Measurements from ENCODE around the gene C11orf52. TPM values are rescaled to one million over a fixed set of nuclear protein-coding genes. Genes with fewer than 3 reads are reported as not detected.

C11orf52 gene
- total and polyA plus RNA-seq, 2 of the 13 experiments (the other 11 are each of a cell fraction or from before 2014, with no cell fraction given), result 7.4 to 11.0 TPM

GRCh38 chr11:111926505-111927391 is 8.0 kb downstream of the C11orf52 start (continued):
- TF ChIP-seq ERF (CRISPR knock-in tag; IDR thresholded peaks at IDR 0.05) (peak; percentile 63), THAP11 (CRISPR knock-in tag; IDR thresholded peaks at IDR 0.05) (peak; percentile 60), SP140L (CRISPR knock-in tag; IDR thresholded peaks at IDR 0.05; ENCODE audit: borderline replicate concordance) (0 out of 2 replicates have a peak, but pooled peaks have one; percentile 62), MBD4 (IDR thresholded peaks at IDR 0.05; ENCODE audit: borderline replicate concordance, low read length) (no peak), REST (IDR thresholded peaks at IDR 0.05; ENCODE audit: borderline replicate concordance in 1 of 2, low read depth in 1 of 2, low read length in 2 of 2) (0 out of 4 replicates have a peak, but pooled peaks of 1 of the 2 experiments have one; percentile 40), ZNF318 (CRISPR knock-in tag; IDR thresholded peaks at IDR 0.05) (0 out of 2 replicates have a peak, but pooled peaks have one; percentile 63), CBX2 (IDR thresholded peaks at IDR 0.05; ENCODE audit: low read depth, low read length) (no peak), CBX2 (CRISPR knock-in tag; IDR thresholded peaks at IDR 0.05; ENCODE audit: low read depth) (no peak), MAZ (IDR thresholded peaks at IDR 0.05; ENCODE audit: borderline replicate concordance, low read depth, low read length) (peak; percentile 50; the same call in 1 of the 2 replicates), MAZ (CRISPR knock-in tag; IDR thresholded peaks at IDR 0.05; ENCODE audit: low read depth) (peak; percentile 86; the same call in 1 of the 2 replicates), SMYD3 (CRISPR knock-in tag; IDR thresholded peaks at IDR 0.05) (no peak; the same call in 1 of the 2 replicates), HOXA5 (CRISPR knock-in tag; IDR thresholded peaks at IDR 0.05) (peak; percentile 39; the same call in 1 of the 2 replicates), GPN1 (CRISPR knock-in tag; IDR thresholded peaks at IDR 0.05; ENCODE audit: borderline replicate concordance) (no peak), ZNF713 (CRISPR knock-in tag; IDR thresholded peaks at IDR 0.05) (no peak), RBM39 (IDR thresholded peaks at IDR 0.05; ENCODE audit: low read depth, low read length, poor library complexity, severe bottlenecking) (peak; percentile 69), PHF21A (CRISPR knock-in tag; IDR thresholded peaks at IDR 0.05) (peak; percentile 64), ZNF225 (CRISPR knock-in tag; IDR thresholded peaks at IDR 0.05) (no peak)
